Neural cell (in vitro differentiated cells): ENCODE data around the gene DYNC2H1. TPM values are rescaled to one million over a fixed set of nuclear protein-coding genes. Genes with fewer than 3 reads are reported as not detected.

Experiments
- H2AFZ ChIP-seq: fragments of 200-600, 300-800 bp; sonication (generic), shearing (Covaris generic); 2 replicates; pipeline ENCODE4 v1.6.0; 2014; ENCODE audit warnings: low read depth, mild to moderate bottlenecking, antibody characterized with exemption, low read length, moderate library complexity
- H3F3A ChIP-seq: fragments of 200-600 bp; shearing (Covaris generic); 2 replicates; pipeline ENCODE4 v1.6.1; 2016; ENCODE audit warnings: mild to moderate bottlenecking, moderate library complexity, mixed read lengths, antibody characterized with exemption, low read length; ENCODE audit not compliant: insufficient read depth, poor library complexity, severe bottlenecking
- H3K27ac ChIP-seq: fragments of 200-600, 300-800 bp; sonication (generic), shearing (Covaris generic); 2 replicates; pipeline ENCODE4 v1.5.1; 2014; ENCODE audit warnings: mild to moderate bottlenecking, low read length, moderate library complexity
- H3K27me3 ChIP-seq: fragments of 300-800, 200-600 bp; sonication (generic), shearing (Covaris generic); 2 replicates; pipeline ENCODE4 v1.6.0; 2014; ENCODE audit warnings: mild to moderate bottlenecking, low read depth, low read length, moderate library complexity; ENCODE audit not compliant: insufficient read depth
- H3K36me3 ChIP-seq: fragments of 300-800, 200-600 bp; sonication (generic), shearing (Covaris generic); 2 replicates; pipeline ENCODE4 v1.5.1; 2014; ENCODE audit warnings: mild to moderate bottlenecking, antibody characterized with exemption, low read length, moderate library complexity; ENCODE audit not compliant: insufficient read depth
- H3K4me2 ChIP-seq: fragments of 300-800, 200-600 bp; sonication (generic), shearing (Covaris generic); 2 replicates; pipeline ENCODE4 v1.6.0; 2014; ENCODE audit warnings: mild to moderate bottlenecking, low read length
- H3K4me3 ChIP-seq: fragments of 300-800, 200-600 bp; sonication (generic), shearing (Covaris generic); 2 replicates; pipeline ENCODE4 v1.5.1; 2014; ENCODE audit warnings: mild to moderate bottlenecking, low read length, moderate library complexity
- H3K79me2 ChIP-seq: fragments of 200-600 bp; shearing (Covaris generic); replicated peaks from 2 replicates; pipeline ENCODE4 v1.6.0; 2014; ENCODE audit warnings: mild to moderate bottlenecking, low read length, moderate library complexity; ENCODE audit not compliant: insufficient read depth
- H3K9ac ChIP-seq: fragments of 300-800, 200-600 bp; sonication (generic), shearing (Covaris generic); 2 replicates; pipeline ENCODE4 v1.6.1; 2016; ENCODE audit warnings: mild to moderate bottlenecking, low read length, mixed read lengths
- H3K9me2 ChIP-seq: fragments of 200-600 bp; shearing (Covaris generic); 2 replicates; pipeline ENCODE4 v1.6.1; 2016; ENCODE audit warnings: mild to moderate bottlenecking, low read length, mixed read lengths; ENCODE audit not compliant: insufficient read depth
- H3K9me3 ChIP-seq: fragments of 200-600, 300-800 bp; sonication (generic), shearing (Covaris generic); 2 replicates; pipeline ENCODE4 v1.6.1; 2016; ENCODE audit warnings: mild to moderate bottlenecking, mixed run types, low read length, moderate library complexity, mixed read lengths
- H4K20me1 ChIP-seq: fragments of 200-600 bp; shearing (Covaris generic); 2 replicates; pipeline ENCODE4 v1.6.1; 2016; ENCODE audit warnings: mild to moderate bottlenecking, mixed run types; ENCODE audit not compliant: insufficient read depth
- EP300 ChIP-seq: fragments of 450-650 bp; conservative IDR thresholded peaks from 2 replicates; pipeline ENCODE4 v1.6.1; 2014; ENCODE audit warnings: antibody characterized with exemption, mild to moderate bottlenecking, moderate library complexity; ENCODE audit not compliant: poor library complexity, severe bottlenecking
- EZH2 ChIP-seq: fragments of 200-600, 300-800 bp; shearing (Covaris generic), sonication (generic); IDR thresholded peaks from 2 replicates; pipeline ENCODE4 v1.6.1; 2014; ENCODE audit warnings: antibody characterized with exemption, low read length, borderline replicate concordance, mild to moderate bottlenecking; ENCODE audit not compliant: insufficient read depth, poor library complexity, severe bottlenecking
- MXI1 ChIP-seq: fragments of 450-650 bp; conservative IDR thresholded peaks from 2 replicates; pipeline ENCODE4 v1.6.1; 2014; ENCODE audit warnings: antibody characterized with exemption, mild to moderate bottlenecking; ENCODE audit not compliant: poor library complexity, severe bottlenecking
- POLR2AphosphoS5 ChIP-seq: IDR thresholded peaks from 2 replicates; pipeline ENCODE4 v1.6.1; 2012
- RAD21 ChIP-seq: fragments of 450-650 bp; conservative IDR thresholded peaks from 2 replicates; pipeline ENCODE4 v1.6.1; 2014; ENCODE audit warnings: antibody characterized with exemption, mild to moderate bottlenecking, moderate library complexity
- SMC3 ChIP-seq: fragments of 450-650 bp; conservative IDR thresholded peaks from 2 replicates; pipeline ENCODE4 v1.6.1; 2014; ENCODE audit warnings: antibody characterized with exemption, mild to moderate bottlenecking, moderate library complexity; ENCODE audit not compliant: poor library complexity
- TAF1 ChIP-seq: IDR thresholded peaks from 2 replicates; pipeline ENCODE4 v1.6.1; 2012; ENCODE audit warnings: low read depth
- polyA plus RNA-seq: library from polyadenylated mRNA; depleted of rRNA; stranded (reverse); fragments of >200 nt; gene quantifications from 2 replicates; pipeline ENCODE4 v1.2.3, GENCODE V29; 2014
- TF ChIP-seq, protein P1 (sequence below): fragments of 450-650 bp; IDR thresholded peaks from 2 replicates; pipeline ENCODE4 v1.5.1; 2014; ENCODE audit warnings: antibody characterized with exemption, mild to moderate bottlenecking, moderate library complexity; ENCODE audit not compliant: poor library complexity, severe bottlenecking
- TF ChIP-seq, protein P2 (sequence below): IDR thresholded peaks from 2 replicates; pipeline ENCODE4 v1.6.1; 2012; ENCODE audit warnings: borderline replicate concordance

Gene DYNC2H1
- polyA plus RNA-seq, 1 donor from 2014 or later, result 14.1 TPM

DNA sequence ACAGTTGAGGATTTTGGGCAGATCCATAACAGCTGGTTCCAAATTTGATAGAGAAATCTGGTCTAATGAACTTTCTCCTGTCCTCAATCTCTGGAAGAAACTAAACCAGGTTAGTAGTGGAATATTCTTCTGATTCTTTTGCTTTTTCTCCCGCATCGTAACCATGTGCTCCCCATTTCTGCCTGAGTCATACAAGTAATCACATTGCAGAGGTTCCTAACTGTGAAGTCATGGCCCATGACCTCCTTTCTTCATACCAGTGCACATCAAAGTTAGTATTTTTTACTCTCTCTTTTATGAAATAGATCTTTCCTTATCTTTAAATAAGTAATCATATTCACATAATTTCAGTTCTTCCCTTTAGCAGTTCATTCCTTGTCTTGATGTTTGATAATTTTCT, 249.0 kb downstream of the DYNC2H1 start:
- H3K4me2 ChIP-seq, result no peak overlapping the region
- H3K36me3 ChIP-seq, result no peaks in the 10 kb centered on the region
- H3K9me2 ChIP-seq, result no peaks in the 10 kb centered on the region
- no peak overlapping the region for H3K27ac ChIP-seq
- H3K9ac ChIP-seq, result no peak overlapping the region
- no peaks in the 10 kb centered on the region for H3K27me3 ChIP-seq
- H3K79me2 ChIP-seq, result no peaks in the 10 kb centered on the region
- H2AFZ ChIP-seq, result no peak overlapping the region
- H3K9me3 ChIP-seq, result no peaks in the 10 kb centered on the region
- H3K4me3 ChIP-seq, result no peak overlapping the region
- no peaks in the 10 kb centered on the region for H3F3A ChIP-seq
- no peaks in the 10 kb centered on the region for H4K20me1 ChIP-seq
- TF ChIP-seq EP300 (no peak), EZH2 (no peak), POLR2AphosphoS5 (no peak), RAD21 (no peak), SMC3 (no peak), MXI1 (no peak), TAF1 (no peak)
- TF ChIP-seq, protein P1, sequence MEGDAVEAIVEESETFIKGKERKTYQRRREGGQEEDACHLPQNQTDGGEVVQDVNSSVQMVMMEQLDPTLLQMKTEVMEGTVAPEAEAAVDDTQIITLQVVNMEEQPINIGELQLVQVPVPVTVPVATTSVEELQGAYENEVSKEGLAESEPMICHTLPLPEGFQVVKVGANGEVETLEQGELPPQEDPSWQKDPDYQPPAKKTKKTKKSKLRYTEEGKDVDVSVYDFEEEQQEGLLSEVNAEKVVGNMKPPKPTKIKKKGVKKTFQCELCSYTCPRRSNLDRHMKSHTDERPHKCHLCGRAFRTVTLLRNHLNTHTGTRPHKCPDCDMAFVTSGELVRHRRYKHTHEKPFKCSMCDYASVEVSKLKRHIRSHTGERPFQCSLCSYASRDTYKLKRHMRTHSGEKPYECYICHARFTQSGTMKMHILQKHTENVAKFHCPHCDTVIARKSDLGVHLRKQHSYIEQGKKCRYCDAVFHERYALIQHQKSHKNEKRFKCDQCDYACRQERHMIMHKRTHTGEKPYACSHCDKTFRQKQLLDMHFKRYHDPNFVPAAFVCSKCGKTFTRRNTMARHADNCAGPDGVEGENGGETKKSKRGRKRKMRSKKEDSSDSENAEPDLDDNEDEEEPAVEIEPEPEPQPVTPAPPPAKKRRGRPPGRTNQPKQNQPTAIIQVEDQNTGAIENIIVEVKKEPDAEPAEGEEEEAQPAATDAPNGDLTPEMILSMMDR, result no peak
- TF ChIP-seq, protein P2, sequence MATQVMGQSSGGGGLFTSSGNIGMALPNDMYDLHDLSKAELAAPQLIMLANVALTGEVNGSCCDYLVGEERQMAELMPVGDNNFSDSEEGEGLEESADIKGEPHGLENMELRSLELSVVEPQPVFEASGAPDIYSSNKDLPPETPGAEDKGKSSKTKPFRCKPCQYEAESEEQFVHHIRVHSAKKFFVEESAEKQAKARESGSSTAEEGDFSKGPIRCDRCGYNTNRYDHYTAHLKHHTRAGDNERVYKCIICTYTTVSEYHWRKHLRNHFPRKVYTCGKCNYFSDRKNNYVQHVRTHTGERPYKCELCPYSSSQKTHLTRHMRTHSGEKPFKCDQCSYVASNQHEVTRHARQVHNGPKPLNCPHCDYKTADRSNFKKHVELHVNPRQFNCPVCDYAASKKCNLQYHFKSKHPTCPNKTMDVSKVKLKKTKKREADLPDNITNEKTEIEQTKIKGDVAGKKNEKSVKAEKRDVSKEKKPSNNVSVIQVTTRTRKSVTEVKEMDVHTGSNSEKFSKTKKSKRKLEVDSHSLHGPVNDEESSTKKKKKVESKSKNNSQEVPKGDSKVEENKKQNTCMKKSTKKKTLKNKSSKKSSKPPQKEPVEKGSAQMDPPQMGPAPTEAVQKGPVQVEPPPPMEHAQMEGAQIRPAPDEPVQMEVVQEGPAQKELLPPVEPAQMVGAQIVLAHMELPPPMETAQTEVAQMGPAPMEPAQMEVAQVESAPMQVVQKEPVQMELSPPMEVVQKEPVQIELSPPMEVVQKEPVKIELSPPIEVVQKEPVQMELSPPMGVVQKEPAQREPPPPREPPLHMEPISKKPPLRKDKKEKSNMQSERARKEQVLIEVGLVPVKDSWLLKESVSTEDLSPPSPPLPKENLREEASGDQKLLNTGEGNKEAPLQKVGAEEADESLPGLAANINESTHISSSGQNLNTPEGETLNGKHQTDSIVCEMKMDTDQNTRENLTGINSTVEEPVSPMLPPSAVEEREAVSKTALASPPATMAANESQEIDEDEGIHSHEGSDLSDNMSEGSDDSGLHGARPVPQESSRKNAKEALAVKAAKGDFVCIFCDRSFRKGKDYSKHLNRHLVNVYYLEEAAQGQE, result no peak

DNA sequence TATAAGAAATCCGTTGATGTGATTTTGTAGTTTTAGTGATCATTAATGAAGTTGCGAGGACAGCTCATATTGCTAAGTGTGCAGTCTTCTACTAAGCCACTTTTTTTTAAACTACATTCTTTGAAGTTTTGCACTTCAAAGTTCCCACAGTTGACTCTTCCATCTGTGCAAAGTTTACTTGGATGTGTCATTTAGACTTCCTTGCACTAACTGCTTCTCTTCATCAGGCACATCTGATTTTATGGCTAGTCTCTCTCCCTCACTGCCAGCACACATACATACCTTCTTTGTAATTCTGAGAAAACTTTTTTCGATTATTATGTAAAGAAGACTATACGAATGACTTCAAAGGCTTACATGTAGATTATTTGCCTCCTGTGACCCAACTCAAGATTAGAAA, 250.0 kb downstream of the DYNC2H1 start:
- Histone ChIP-seq H3F3A (no peaks in the 10 kb centered on the region), H3K9me3 (no peaks in the 10 kb centered on the region), H3K4me3 (no peak overlapping the region), H3K27me3 (no peaks in the 10 kb centered on the region), H3K36me3 (no peaks in the 10 kb centered on the region), H4K20me1 (no peaks in the 10 kb centered on the region), H3K4me2 (no peak overlapping the region), H3K27ac (no peak overlapping the region), H3K79me2 (no peaks in the 10 kb centered on the region), H3K9ac (no peak overlapping the region), H3K9me2 (no peaks in the 10 kb centered on the region), H2AFZ (no peak overlapping the region)
- TF ChIP-seq SMC3 (no peak), TAF1 (no peak), RAD21 (no peak), MXI1 (no peak)
- TF ChIP-seq, protein P1, result no peak
